Measurements from ENCODE around the gene PCDHA3. TPM values are rescaled to one million over a fixed set of nuclear protein-coding genes. Genes with fewer than 3 reads are reported as not detected.
"Not testable (repeated sequence)": the region's sequence is repeated elsewhere in the genome, so short reads cannot be mapped to it uniquely, and the experiment has no call there.

The PCDHA3 gene
- polyA plus RNA-seq, 2 donors, result 0.04 TPM; not detected in 1

GRCh38 chr5:140834439-140835008, 33.7 kb downstream of the PCDHA3 start:
- H3K9me3 ChIP-seq (ENCODE audit: control insufficient read depth in 2 of 2, insufficient read depth in 1 of 2, low read depth in 1 of 2, low read length in 1 of 2), result peaks cover 21 to 25% of the 10 kb centered on the region in 2 donors
- H3K36me3 ChIP-seq (ENCODE audit: control insufficient read depth in 2 of 2, insufficient read depth in 2 of 2, low read length in 1 of 2); H3K27ac ChIP-seq (ENCODE audit: low read depth in 2 of 2, low read length in 1 of 2); H3K4me1 ChIP-seq (ENCODE audit: control insufficient read depth in 2 of 2, insufficient read depth in 2 of 2, low read length in 1 of 2); H3K27me3 ChIP-seq (ENCODE audit: control insufficient read depth in 1 of 2, insufficient read depth in 2 of 2, low read length in 2 of 2); H3K4me3 ChIP-seq (ENCODE audit: low read depth in 1 of 2, low read length in 2 of 2): not testable (repeated sequence)
- WGBS, 2 donors, result 25 to 29% methylated on average over 23 to 28 of the region's 38 CpGs

GRCh38 chr5:140835622-140836510, 35.0 kb downstream of the PCDHA3 start:
- Histone ChIP-seq H3K9me3 (ENCODE audit: control insufficient read depth in 2 of 2, insufficient read depth in 1 of 2, low read depth in 1 of 2, low read length in 1 of 2) (peaks cover 15 to 18% of the 10 kb centered on the region in 2 donors), H3K27me3 (ENCODE audit: control insufficient read depth in 1 of 2, insufficient read depth in 2 of 2, low read length in 2 of 2) (no peaks in the 10 kb centered on the region)

GRCh38 chr5:140840978-140841962, 40.4 kb downstream of the PCDHA3 start, which contains the start of gene PCDHA8:
TSS of gene PCDHA8 (plus strand) at chr5:140841187. CDS start at chr5:140841322, 135 bp downstream.
- H3K4me1 ChIP-seq (ENCODE audit: control insufficient read depth in 2 of 2, insufficient read depth in 2 of 2, low read length in 1 of 2), result no peaks in the 10 kb centered on the region
- WGBS, 2 donors, result 25 to 32% methylated on average over 41 to 47 of the region's 47 CpGs
- H3K4me3 ChIP-seq (ENCODE audit: low read depth in 1 of 2, low read length in 2 of 2), result no peak within 1 kb of the TSS
- H3K36me3 ChIP-seq (ENCODE audit: control insufficient read depth in 2 of 2, insufficient read depth in 2 of 2, low read length in 1 of 2), result no peaks in the 10 kb centered on the region
- H3K27me3 ChIP-seq (ENCODE audit: control insufficient read depth in 1 of 2, insufficient read depth in 2 of 2, low read length in 2 of 2), result no peaks in the 10 kb centered on the region
- H3K27ac ChIP-seq (ENCODE audit: low read depth in 2 of 2, low read length in 1 of 2), result no peak within 1 kb of the TSS
- H3K9me3 ChIP-seq (ENCODE audit: control insufficient read depth in 2 of 2, insufficient read depth in 1 of 2, low read depth in 1 of 2, low read length in 1 of 2), result peaks cover 2 to 24% of the 10 kb centered on the region in 2 donors

More at GRCh38 chr5:140835622-140836510, 35.0 kb downstream of the PCDHA3 start:
- no peak overlapping the region for H3K27ac ChIP-seq (ENCODE audit: low read depth in 2 of 2, low read length in 1 of 2)
- no peaks in the 10 kb centered on the region for H3K36me3 ChIP-seq (ENCODE audit: control insufficient read depth in 2 of 2, insufficient read depth in 2 of 2, low read length in 1 of 2)
- no peak overlapping the region for H3K4me3 ChIP-seq (ENCODE audit: low read depth in 1 of 2, low read length in 2 of 2)
- H3K4me1 ChIP-seq (ENCODE audit: control insufficient read depth in 2 of 2, insufficient read depth in 2 of 2, low read length in 1 of 2), result no peaks in the 10 kb centered on the region
- WGBS, 2 donors, result 48 to 51% methylated on average over 97 to 103 of the region's 103 CpGs

- H3K4me3 ChIP-seq (ENCODE audit: low read depth in 1 of 2, low read length in 2 of 2), result no peak overlapping the region
Measured at GRCh38 chr5:140842798-140843733, 42.2 kb downstream of the PCDHA3 start.

GRCh38 chr5:140848139-140849102, 47.6 kb downstream of the PCDHA3 start, which contains the start of gene PCDHA9:
TSS of gene PCDHA9 (plus strand) at chr5:140848382. CDS start at chr5:140848496, 114 bp downstream.
- not testable (repeated sequence) for H3K4me1 ChIP-seq (ENCODE audit: control insufficient read depth in 2 of 2, insufficient read depth in 2 of 2, low read length in 1 of 2); H3K27ac ChIP-seq (ENCODE audit: low read depth in 2 of 2, low read length in 1 of 2); H3K27me3 ChIP-seq (ENCODE audit: control insufficient read depth in 1 of 2, insufficient read depth in 2 of 2, low read length in 2 of 2); H3K4me3 ChIP-seq (ENCODE audit: low read depth in 1 of 2, low read length in 2 of 2); H3K36me3 ChIP-seq (ENCODE audit: control insufficient read depth in 2 of 2, insufficient read depth in 2 of 2, low read length in 1 of 2)
- whole genome bisulfite sequencing, 2 donors, result 18 to 24% methylated on average over 10 to 46 of the region's 48 CpGs
- H3K9me3 ChIP-seq (ENCODE audit: control insufficient read depth in 2 of 2, insufficient read depth in 1 of 2, low read depth in 1 of 2, low read length in 1 of 2), result peaks cover 0 to 20% of the 10 kb centered on the region in 2 donors

More at GRCh38 chr5:140842798-140843733, 42.2 kb downstream of the PCDHA3 start:
- Histone ChIP-seq H3K9me3 (ENCODE audit: control insufficient read depth in 2 of 2, insufficient read depth in 1 of 2, low read depth in 1 of 2, low read length in 1 of 2) (peaks cover 0 to 21% of the 10 kb centered on the region in 2 donors), H3K27ac (ENCODE audit: low read depth in 2 of 2, low read length in 1 of 2) (no peak overlapping the region), H3K27me3 (ENCODE audit: control insufficient read depth in 1 of 2, insufficient read depth in 2 of 2, low read length in 2 of 2) (no peaks in the 10 kb centered on the region), H3K36me3 (ENCODE audit: control insufficient read depth in 2 of 2, insufficient read depth in 2 of 2, low read length in 1 of 2) (no peaks in the 10 kb centered on the region), H3K4me1 (ENCODE audit: control insufficient read depth in 2 of 2, insufficient read depth in 2 of 2, low read length in 1 of 2) (no peaks in the 10 kb centered on the region)
- 55 to 67% methylated on average over 1 to 87 of the region's 87 CpGs for WGBS, 2 donors

- not testable (repeated sequence) for H3K36me3 ChIP-seq (ENCODE audit: control insufficient read depth in 2 of 2, insufficient read depth in 2 of 2, low read length in 1 of 2); H3K27ac ChIP-seq (ENCODE audit: low read depth in 2 of 2, low read length in 1 of 2); H3K4me1 ChIP-seq (ENCODE audit: control insufficient read depth in 2 of 2, insufficient read depth in 2 of 2, low read length in 1 of 2); H3K27me3 ChIP-seq (ENCODE audit: control insufficient read depth in 1 of 2, insufficient read depth in 2 of 2, low read length in 2 of 2); H3K4me3 ChIP-seq (ENCODE audit: low read depth in 1 of 2, low read length in 2 of 2)
- 50 to 57% methylated on average over 8 to 101 of the region's 101 CpGs for WGBS, 2 donors
- H3K9me3 ChIP-seq (ENCODE audit: control insufficient read depth in 2 of 2, insufficient read depth in 1 of 2, low read depth in 1 of 2, low read length in 1 of 2), result peaks cover 0 to 19% of the 10 kb centered on the region in 2 donors
Measured at GRCh38 chr5:140849831-140850634, 49.2 kb downstream of the PCDHA3 start.
